ENCODE measurements around the gene ZFAND2A.

Gene ZFAND2A

DNA sequence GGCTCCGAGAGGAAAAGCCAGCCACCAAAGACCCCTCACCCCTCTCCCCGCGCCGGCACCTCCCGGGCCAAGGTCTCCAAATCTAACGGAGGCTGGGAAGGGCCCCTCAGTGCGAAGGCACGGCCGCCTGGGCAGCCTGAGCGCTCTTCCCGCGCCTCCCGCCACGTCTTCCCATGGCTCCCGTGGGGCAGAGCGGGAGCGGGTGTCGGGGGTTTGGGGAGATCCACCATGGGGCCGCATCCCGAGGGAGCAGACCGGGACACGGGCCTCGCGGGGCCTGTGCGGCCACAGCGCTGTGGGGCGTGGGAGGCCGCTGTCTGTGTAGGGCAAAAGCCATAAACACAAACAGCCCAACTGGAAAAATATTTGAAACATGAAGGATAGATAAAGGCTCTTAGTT is 49.6 kb downstream of the ZFAND2A start:
- ATAC-seq: no peak
- TF ChIP-seq, protein P1, sequence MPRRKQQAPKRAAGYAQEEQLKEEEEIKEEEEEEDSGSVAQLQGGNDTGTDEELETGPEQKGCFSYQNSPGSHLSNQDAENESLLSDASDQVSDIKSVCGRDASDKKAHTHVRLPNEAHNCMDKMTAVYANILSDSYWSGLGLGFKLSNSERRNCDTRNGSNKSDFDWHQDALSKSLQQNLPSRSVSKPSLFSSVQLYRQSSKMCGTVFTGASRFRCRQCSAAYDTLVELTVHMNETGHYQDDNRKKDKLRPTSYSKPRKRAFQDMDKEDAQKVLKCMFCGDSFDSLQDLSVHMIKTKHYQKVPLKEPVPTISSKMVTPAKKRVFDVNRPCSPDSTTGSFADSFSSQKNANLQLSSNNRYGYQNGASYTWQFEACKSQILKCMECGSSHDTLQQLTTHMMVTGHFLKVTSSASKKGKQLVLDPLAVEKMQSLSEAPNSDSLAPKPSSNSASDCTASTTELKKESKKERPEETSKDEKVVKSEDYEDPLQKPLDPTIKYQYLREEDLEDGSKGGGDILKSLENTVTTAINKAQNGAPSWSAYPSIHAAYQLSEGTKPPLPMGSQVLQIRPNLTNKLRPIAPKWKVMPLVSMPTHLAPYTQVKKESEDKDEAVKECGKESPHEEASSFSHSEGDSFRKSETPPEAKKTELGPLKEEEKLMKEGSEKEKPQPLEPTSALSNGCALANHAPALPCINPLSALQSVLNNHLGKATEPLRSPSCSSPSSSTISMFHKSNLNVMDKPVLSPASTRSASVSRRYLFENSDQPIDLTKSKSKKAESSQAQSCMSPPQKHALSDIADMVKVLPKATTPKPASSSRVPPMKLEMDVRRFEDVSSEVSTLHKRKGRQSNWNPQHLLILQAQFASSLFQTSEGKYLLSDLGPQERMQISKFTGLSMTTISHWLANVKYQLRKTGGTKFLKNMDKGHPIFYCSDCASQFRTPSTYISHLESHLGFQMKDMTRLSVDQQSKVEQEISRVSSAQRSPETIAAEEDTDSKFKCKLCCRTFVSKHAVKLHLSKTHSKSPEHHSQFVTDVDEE (CRISPR knock-in tag; IDR thresholded peaks at IDR 0.05): no peak
- no peak for TF ChIP-seq CREB5 (CRISPR knock-in tag; IDR thresholded peaks at IDR 0.05; ENCODE audit: low read depth)
- TF ChIP-seq ZC3H10 (CRISPR knock-in tag; IDR thresholded peaks at IDR 0.05): no peak
- TF ChIP-seq SNAI2 (CRISPR knock-in tag; IDR thresholded peaks at IDR 0.05): no peak
- no peak for TF ChIP-seq TOX (CRISPR knock-in tag; IDR thresholded peaks at IDR 0.05; ENCODE audit: borderline replicate concordance)
- TF ChIP-seq, protein P2, sequence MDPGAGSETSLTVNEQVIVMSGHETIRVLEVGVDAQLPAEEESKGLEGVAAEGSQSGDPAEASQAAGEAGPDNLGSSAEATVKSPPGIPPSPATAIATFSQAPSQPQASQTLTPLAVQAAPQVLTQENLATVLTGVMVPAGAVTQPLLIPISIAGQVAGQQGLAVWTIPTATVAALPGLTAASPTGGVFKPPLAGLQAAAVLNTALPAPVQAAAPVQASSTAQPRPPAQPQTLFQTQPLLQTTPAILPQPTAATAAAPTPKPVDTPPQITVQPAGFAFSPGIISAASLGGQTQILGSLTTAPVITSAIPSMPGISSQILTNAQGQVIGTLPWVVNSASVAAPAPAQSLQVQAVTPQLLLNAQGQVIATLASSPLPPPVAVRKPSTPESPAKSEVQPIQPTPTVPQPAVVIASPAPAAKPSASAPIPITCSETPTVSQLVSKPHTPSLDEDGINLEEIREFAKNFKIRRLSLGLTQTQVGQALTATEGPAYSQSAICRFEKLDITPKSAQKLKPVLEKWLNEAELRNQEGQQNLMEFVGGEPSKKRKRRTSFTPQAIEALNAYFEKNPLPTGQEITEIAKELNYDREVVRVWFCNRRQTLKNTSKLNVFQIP (CRISPR knock-in tag; IDR thresholded peaks at IDR 0.05; ENCODE audit: borderline replicate concordance, low read depth): no peak
- no peak for TF ChIP-seq GLIS3 (CRISPR knock-in tag; IDR thresholded peaks at IDR 0.05)
- no peak for TF ChIP-seq CSRNP3 (CRISPR knock-in tag; IDR thresholded peaks at IDR 0.05)
- no peak for TF ChIP-seq ESRRG (CRISPR knock-in tag; IDR thresholded peaks at IDR 0.05)
- no peak for TF ChIP-seq ISL1 (CRISPR knock-in tag; IDR thresholded peaks at IDR 0.05)
- no peak for TF ChIP-seq OSR1 (CRISPR knock-in tag; IDR thresholded peaks at IDR 0.05)
- TF ChIP-seq ZFP30 (CRISPR knock-in tag; IDR thresholded peaks at IDR 0.05): no peak
- TF ChIP-seq ZNF565 (CRISPR knock-in tag; conservative IDR thresholded peaks at IDR 0.05; ENCODE audit: low read depth): no peak
- no peak for TF ChIP-seq ZFP3 (CRISPR knock-in tag; IDR thresholded peaks at IDR 0.05)
- TF ChIP-seq ZNF8 (CRISPR knock-in tag; IDR thresholded peaks at IDR 0.05): no peak
- no peak for TF ChIP-seq PPARA (CRISPR knock-in tag; IDR thresholded peaks at IDR 0.05; ENCODE audit: borderline replicate concordance)
- TF ChIP-seq RARB (CRISPR knock-in tag; IDR thresholded peaks at IDR 0.05): no peak

DNA sequence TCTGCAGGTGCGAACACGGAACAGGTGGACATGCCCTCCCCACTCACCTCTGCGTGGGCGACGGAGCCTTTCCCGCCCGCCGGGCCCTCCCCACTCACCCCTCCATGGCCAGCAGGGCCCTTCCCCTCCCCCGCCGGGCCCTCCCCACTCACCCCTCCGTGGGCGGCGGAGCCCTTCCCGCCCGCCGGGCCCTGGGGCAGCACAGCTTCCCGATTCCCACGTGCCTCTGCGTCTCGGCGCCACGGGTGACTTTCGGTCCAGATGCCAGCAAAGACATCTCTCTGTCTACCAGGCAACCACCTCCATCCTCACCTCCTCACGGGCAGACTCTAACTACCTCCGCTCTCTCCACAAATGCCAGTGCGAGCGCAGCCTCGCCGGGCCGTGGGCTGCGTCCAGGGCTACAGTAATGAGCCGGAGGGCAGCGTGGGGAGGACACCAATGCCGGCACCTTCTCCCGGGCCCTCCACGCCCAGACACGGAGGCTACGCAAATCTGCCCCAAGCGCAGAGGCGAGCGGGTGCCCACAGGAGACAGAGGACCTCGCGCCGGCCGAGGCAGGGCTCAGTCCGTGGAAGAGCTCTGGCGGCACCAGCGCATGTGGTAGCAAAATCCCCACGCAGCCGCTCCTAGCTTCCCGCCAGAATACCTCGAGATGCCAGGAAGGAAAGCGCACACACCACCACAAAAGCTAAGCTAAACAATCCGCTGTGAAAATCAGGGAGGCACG is 50.2 kb downstream of the ZFAND2A start:
- TF ChIP-seq ZC3H10 (CRISPR knock-in tag; IDR thresholded peaks at IDR 0.05) (no peak), CREB5 (CRISPR knock-in tag; IDR thresholded peaks at IDR 0.05; ENCODE audit: low read depth) (no peak), SNAI2 (CRISPR knock-in tag; IDR thresholded peaks at IDR 0.05) (no peak), OSR1 (CRISPR knock-in tag; IDR thresholded peaks at IDR 0.05) (no peak), PPARA (CRISPR knock-in tag; IDR thresholded peaks at IDR 0.05; ENCODE audit: borderline replicate concordance) (no peak), TCF4 (CRISPR knock-in tag; IDR thresholded peaks at IDR 0.05; ENCODE audit: borderline replicate concordance) (no peak), ARNTL (CRISPR knock-in tag; IDR thresholded peaks at IDR 0.05; ENCODE audit: borderline replicate concordance, low read depth) (no peak), TOX (CRISPR knock-in tag; IDR thresholded peaks at IDR 0.05; ENCODE audit: borderline replicate concordance) (no peak)
- no peak for ATAC-seq

DNA sequence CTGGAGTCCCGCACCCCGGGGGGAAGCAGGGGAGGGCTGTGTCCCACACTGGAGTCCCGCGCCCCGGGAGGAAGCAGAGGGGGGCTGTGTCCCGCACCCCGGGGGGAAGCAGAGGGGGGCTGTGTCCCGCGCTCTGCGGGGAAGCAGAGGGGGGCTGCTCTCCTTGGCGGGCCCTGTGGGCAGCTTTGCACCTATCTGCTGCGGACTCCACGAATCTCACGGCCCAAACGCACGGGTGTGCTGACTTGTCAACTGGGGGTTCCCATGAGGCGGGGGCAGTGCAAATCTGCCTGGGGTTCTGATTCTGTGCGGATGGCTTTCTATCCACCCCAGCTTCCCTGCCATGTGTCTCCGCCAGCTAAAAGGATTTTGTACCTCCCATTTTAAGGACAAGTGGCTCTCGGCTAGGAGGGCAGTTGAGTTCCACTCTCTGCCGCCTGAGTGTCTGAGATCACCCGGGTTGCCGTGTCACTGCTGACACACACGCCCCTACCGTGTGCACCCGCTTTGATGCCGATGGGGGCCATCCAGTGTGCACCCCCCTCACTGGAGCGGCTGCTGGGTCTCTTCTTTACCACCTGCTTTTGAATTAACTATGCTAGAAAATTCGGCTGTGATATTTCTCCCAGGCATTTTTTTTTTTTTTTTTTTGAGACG is 51.6 kb downstream of the ZFAND2A start:
- no peak for ATAC-seq
- no peak for TF ChIP-seq ESRRG (CRISPR knock-in tag; IDR thresholded peaks at IDR 0.05)
- no peak for TF ChIP-seq CREB5 (CRISPR knock-in tag; IDR thresholded peaks at IDR 0.05; ENCODE audit: low read depth)
- no peak for TF ChIP-seq ARNTL (CRISPR knock-in tag; IDR thresholded peaks at IDR 0.05; ENCODE audit: borderline replicate concordance, low read depth)
- TF ChIP-seq, protein P1 (CRISPR knock-in tag; IDR thresholded peaks at IDR 0.05): no peak
- no peak for TF ChIP-seq TOX (CRISPR knock-in tag; IDR thresholded peaks at IDR 0.05; ENCODE audit: borderline replicate concordance)
- TF ChIP-seq, protein P2 (CRISPR knock-in tag; IDR thresholded peaks at IDR 0.05; ENCODE audit: borderline replicate concordance, low read depth): no peak
- TF ChIP-seq ZFP30 (CRISPR knock-in tag; IDR thresholded peaks at IDR 0.05): no peak
- no peak for TF ChIP-seq ZNF70 (CRISPR knock-in tag; IDR thresholded peaks at IDR 0.05)
- no peak for TF ChIP-seq OSR1 (CRISPR knock-in tag; IDR thresholded peaks at IDR 0.05)
- TF ChIP-seq RARB (CRISPR knock-in tag; IDR thresholded peaks at IDR 0.05): no peak
